ENCODE results near the gene ZNF571. TPM values are rescaled to one million over a fixed set of nuclear protein-coding genes. Genes with fewer than 3 reads are reported as not detected.

The ZNF571 gene
- total RNA-seq (2022; extraction: Qiagen RNA extraction), result 0.70 to 1.6 TPM (median 1.2 TPM) in 5 replicates

GRCh38 chr19:37594304-37594981 is at the start of gene ZNF571, which contains the start of gene ZNF540:
Gene ZNF571, minus strand, starts transcription at chr19:37594792. Its CDS starts 8,116 bp downstream, at chr19:37586676.
Gene ZNF540, plus strand, starts transcription at chr19:37594876. Its CDS starts 3,572 bp downstream, at chr19:37598448.

Other genes starting within 250 kb of the ZNF571 start
- 2.4 to 4.4 TPM (median 3.0 TPM) in 5 replicates for gene ZNF527, start 223.7 kb downstream of the ZNF571 start, total RNA-seq (2022; extraction: Qiagen RNA extraction)
- 4.0 to 6.1 TPM (median 4.9 TPM) in 5 replicates for gene ZNF569, start 127.3 kb downstream of the ZNF571 start, total RNA-seq (2022; extraction: Qiagen RNA extraction)
- 2.5 to 4.7 TPM (median 3.9 TPM) in 5 replicates for gene ZNF570, start 125.4 kb downstream of the ZNF571 start, total RNA-seq (2022; extraction: Qiagen RNA extraction)
- gene ZNF793, start 87.9 kb downstream of the ZNF571 start, total RNA-seq (2022; extraction: Qiagen RNA extraction), result 0.02 to 0.09 TPM (median 0.03 TPM) in 4 of 5 replicates, not detected in the other
- gene ZNF540, start 84 bp upstream of the ZNF571 start, total RNA-seq (2022; extraction: Qiagen RNA extraction), result 0.03 to 0.23 TPM in 2 of 5 replicates, not detected in the others
- gene ZFP30, start 60.7 kb upstream of the ZNF571 start, total RNA-seq (2022; extraction: Qiagen RNA extraction), result 6.0 to 9.7 TPM (median 7.1 TPM) in 5 replicates
- 3.5 to 5.8 TPM (median 4.9 TPM) in 5 replicates for gene ZNF607, start 125.0 kb upstream of the ZNF571 start, total RNA-seq (2022; extraction: Qiagen RNA extraction)
- 1.6 to 3.7 TPM (median 2.2 TPM) in 5 replicates for gene ZNF573, start 184.8 kb upstream of the ZNF571 start, total RNA-seq (2022; extraction: Qiagen RNA extraction)

All from A549 treated with Hydrocortisone at 1 μM for 4 hours (cell line).